GM08714 (cell line): Measurements from ENCODE around the gene TPO.
"Not testable (repeated sequence)": the region's sequence is repeated elsewhere in the genome, so short reads cannot be mapped to it uniquely, and the experiment has no call there.

Experiments used
- H3K4me3 ChIP-seq: fragments of 200-500 bp; sonication (Bioruptor generic); 2 replicates; pipeline ENCODE4 v1.5.1; 2014; ENCODE audit warnings: mild to moderate bottlenecking, low read length, inconsistent platforms
- ZNF274 ChIP-seq: IDR thresholded peaks from 2 replicates; pipeline ENCODE4 v1.6.1; 2012; ENCODE audit warnings: mild to moderate bottlenecking, low read depth, low read length

Gene TPO

DNA sequence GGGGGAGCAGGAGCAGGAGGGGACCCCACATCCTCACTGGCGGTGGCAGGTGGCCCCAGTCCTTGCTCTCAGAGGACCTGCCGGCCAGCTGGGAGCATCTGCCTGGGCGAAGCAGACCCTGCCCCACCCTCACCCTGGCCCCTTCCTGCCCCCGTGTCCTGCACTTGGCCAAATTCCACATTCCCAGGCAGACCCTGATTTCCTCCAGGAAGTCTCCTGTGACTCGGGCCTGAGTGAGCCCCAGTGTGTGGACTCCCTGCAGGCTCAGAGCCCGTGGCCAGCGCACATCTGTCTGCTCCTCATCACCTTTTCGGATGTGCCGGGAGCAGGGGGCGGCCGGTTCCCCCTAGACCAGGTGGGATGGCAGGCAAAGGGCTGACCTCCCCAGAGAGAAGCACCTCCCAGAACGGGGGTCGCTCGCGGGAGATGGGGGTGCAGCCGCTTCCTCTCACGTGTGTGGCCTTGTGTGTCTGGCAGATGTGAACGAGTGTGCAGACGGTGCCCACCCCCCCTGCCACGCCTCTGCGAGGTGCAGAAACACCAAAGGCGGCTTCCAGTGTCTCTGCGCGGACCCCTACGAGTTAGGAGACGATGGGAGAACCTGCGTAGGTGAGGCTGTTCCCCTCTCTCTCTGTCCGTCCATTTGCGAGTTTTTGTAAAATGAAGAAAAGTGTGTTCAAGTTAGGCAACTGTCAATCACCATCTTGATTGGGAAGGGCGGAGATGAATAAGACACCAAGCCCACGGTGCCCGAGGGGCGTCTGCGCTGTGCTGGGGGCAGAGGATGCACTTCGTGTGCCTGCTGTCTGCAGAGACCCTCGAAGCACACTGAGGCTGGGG lies 90.4 kb downstream of the TPO start:
- TF ChIP-seq ZNF274: no peak
- no peak overlapping the region for H3K4me3 ChIP-seq

DNA sequence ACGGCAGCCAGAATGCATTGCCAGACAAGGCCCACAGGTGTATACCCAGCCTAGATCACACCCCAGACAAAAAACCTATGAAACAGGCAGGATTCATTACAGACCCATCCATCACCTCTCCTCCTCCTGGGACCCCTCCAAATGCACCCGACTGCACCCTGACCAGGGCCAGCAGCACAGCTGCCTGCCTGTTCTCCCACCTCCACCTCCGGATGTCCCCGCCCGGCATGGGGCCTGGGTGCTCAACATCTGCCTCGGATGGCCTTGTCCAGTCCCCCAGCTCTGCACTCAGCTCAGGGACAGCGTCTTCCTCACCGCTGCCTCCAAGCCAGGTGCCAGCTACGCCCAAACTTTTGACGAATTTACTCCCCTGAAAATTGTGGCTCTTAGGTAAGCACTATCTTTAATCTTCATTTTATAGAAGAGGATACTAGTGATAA lies 91.1 kb downstream of the TPO start:
- TF ChIP-seq ZNF274: no peak
- no peak overlapping the region for H3K4me3 ChIP-seq

DNA sequence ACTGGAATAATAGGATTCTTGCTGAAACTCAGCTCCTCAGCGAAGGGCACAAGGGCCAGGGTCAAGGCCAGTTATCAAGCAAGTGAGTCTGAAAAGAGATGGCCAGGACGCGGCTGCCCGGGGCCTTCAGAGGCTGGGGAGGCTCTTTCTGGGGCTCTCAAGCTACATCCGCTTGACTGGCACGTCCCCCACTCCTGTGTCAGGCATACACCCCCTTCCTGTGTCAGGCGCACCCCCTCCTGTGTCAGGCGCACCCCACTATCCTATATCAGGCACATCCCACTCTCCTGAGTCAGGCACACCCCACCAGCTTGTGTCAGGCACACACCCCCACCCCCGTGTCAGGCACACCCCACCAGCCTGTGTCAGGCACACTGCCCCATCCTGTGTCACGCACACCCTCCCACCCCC lies 91.8 kb downstream of the TPO start:
- TF ChIP-seq ZNF274: no peak
- no peak overlapping the region for H3K4me3 ChIP-seq

DNA sequence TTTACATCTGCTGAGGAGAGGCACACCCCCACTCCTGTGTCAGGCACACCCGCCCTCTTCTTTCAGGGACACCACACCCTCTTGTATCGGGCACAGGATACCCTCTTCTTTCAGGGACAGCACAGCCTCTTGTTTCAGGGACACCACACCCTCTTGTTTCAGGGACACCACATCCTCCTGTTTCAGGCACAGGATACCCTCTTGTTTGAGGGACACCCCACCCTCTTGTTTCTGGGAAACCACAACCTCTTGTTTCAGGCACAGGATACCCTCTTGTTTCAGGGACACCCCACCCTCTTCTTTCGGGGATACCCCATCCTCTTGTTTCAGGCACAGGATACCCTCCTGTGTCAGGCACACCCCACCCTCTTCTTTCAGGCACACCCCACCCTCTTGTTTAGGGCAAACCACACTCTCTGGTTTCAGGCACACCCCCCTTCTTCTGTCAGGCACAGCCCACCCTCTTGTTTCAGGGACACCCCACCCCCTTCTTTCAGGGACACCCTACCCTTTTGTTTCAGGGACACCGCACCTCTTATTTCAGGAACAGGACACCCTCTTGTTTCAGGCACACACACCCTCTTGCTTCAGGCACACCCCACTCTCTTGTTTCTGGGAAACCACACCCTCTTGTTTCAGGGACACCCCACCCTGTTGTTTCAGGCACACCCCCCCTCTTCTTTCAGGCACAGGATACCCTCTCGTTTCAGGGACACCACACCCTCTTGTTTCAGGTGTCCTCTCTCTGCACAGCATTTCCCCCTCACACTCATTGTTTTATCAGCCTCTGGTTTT lies 96.2 kb downstream of the TPO start:
- TF ChIP-seq ZNF274: no peak
- H3K4me3 ChIP-seq: no peak overlapping the region

DNA sequence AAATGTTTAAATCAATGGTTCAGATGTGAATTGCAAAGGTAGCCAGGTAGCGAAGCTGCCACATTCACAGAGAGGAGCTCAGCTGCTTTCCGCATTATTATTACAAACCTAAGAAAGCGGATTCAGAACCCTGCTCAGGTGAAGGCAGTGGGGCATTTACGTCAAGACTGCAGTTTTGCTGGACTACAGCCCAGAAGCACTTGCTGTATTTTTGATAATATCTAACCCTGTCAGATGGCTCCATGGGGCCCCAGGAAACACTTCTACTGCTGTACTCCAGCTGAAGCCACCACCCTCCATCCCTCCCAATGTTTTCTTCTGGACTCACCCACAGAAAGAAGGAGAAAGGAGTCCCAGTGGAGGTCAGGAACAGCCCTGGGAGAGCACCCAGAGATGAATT lies 96.9 kb downstream of the TPO start:
- TF ChIP-seq ZNF274: no peak
- H3K4me3 ChIP-seq: no peak overlapping the region

DNA sequence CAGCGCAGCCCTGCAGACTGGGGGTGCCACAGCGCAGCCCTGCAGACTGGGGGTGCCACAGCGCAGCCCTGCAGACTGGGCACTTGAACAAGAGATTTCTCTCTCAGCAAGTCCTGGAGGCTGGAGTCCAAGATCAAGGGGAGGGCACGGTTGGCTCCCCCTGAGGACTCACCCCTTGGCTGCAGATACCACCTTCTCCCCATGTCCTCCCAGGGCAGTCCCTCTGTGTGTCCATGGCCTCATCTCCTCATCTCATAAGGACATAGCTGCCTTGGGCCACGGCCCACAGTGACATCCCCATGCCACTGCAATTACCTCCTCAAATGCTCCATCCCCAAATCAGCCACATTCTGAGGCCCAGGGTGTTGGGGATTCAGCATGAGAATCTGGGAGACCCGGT lies 98.2 kb downstream of the TPO start:
- no peak overlapping the region for H3K4me3 ChIP-seq
- TF ChIP-seq ZNF274: no peak

DNA sequence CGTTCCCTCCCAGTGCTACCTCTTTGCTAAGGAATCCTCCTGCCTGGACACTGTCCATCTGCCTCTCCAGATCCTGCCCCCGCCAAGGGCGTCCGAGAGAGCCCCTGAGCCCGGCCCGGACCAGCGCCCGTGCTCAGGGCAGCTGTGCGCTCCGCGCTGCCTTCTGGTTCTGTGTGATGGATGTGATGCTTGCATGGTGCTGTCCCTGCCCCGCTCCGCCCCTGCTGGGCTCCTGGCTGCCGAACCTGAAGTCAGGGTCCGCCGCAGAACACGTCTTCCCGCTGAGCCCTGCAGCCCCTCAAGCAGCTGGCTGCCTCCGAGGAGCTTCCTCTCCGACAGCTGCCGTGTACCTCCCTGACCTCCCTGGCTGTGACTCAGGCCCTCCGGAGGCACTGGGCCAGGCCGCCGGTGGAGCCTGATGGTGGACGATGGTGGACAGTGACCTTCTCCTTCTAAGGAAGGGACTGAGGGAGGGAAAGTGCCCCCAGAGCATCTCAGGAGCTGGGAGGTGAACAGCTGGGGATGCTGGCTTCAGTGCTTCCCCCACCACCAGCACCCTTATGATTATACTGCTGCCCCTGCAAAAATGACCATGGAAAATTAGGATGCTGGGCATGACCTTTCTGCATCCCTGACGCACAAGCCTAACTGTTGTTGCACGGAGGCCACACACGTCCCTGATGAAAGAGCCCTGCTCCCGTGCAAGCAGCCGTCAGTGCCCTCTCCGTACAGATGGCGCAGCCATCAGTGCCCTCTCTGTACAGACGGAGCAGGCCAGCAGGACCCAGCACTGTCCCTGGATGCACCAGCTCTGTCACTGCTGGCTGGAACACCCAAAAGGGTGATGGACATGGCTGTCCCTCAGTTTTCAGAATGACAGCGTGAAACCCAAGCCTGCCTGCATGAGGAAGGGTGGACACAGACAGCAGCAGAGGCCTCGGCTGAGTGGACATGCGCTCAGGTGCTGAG lies 99.3 kb downstream of the TPO start:
- TF ChIP-seq ZNF274: no peak
- H3K4me3 ChIP-seq: no peak overlapping the region

DNA sequence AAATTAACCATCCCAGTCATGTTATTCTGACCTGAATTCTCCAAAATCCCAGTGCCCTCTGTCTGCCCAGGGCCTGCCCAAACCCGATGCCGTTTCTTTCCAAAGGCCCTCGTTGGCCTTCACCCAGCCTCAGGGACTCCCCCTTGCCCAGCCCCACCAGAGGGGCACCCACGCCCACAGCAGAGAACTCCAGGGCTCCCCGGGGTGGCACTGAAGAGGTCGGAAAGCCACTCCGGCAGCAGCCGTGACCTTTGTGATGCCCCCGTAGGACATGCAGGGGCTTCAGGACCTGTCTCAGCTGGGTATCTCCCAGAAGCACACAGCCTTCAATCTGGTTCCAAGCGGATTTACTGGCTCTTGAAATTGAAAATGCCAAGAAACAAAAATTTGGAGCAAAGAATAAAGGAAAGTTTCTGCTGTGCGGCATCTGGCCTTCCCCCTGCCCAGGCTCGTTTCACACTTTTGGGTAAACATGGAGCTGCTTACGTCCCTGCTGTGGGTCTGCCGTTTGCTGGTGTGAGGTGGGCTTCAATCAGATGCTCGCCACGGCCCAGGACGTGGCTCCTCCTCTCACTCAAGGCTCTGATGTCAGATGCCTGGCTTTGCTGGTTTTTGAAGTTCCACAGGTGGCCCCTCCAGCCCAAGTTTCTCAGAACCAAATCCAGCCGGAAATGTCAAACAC lies 101.3 kb downstream of the TPO start:
- TF ChIP-seq ZNF274: no peak
- no peak overlapping the region for H3K4me3 ChIP-seq

DNA sequence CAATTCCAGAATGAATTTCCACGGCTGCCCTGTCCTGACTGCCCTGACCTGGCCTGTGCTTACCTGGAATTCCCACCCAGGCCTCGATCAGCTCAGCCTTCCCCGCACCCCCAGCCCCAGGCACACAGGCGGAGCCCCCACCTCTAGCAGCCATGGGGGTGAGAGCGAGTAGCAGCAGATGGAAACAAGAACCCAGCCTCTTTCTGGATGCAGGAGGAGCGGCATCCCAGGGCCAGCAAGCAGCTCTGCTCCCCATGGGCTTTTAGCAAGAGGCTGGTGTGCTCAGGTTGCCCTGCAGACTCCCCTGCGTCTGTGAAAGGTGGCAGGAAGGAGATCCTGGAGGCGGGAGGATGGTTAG lies 101.8 kb downstream of the TPO start:
- no peak overlapping the region for H3K4me3 ChIP-seq

DNA sequence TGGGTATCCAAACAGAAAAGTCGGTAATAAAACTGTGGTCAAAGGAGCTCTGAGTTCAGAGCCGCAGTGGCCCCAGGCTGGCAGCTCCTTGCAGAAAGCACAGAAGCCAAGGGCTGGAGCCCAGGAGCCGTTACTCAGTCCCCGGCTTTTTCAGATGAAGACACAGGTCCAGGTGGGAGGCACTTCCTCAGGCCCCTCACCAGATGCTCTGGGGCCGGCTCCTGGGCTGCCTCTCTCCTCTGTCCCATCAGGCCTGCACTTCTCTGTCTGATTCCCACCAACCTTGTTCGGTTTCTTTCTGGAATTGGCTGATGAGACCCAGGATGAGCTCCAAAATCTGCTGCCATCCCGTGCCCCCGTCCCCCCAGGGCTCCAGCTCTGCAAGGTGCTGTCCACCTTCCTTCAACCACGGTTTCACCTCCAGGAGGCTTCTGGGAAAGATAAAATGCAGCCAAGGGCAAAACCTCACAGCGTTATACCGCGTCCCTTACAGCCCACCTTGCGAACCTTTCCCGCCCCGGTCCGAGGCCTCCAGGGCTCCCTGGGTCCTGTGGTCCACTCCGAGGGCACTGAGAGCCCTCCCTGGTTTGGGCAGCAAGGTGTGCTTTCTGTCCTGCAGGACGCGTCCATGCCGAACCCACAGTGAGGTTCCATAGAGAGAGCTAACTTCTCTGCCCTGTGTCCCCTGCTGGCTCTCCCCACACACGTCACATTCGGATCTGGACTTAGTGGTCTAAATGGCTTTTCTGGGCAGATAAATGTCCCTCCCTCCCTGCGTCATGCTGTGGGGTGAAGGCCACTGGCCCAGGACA lies 102.9 kb downstream of the TPO start:
- TF ChIP-seq ZNF274: no peak
- H3K4me3 ChIP-seq: no peak overlapping the region

More for the DNA sequence above, 101.8 kb downstream of the TPO start:
- no peak for TF ChIP-seq ZNF274

DNA sequence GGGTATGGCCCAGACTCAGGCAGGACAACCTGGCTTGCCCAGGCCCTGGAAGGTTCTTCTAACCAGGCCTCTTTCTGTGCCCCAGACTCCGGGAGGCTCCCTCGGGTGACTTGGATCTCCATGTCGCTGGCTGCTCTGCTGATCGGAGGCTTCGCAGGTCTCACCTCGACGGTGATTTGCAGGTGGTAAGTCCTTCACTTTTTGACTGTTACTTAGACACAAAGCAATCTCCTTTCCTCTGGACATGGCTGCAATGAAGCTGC lies 103.5 kb downstream of the TPO start:
- no peak for TF ChIP-seq ZNF274
- no peak overlapping the region for H3K4me3 ChIP-seq

DNA sequence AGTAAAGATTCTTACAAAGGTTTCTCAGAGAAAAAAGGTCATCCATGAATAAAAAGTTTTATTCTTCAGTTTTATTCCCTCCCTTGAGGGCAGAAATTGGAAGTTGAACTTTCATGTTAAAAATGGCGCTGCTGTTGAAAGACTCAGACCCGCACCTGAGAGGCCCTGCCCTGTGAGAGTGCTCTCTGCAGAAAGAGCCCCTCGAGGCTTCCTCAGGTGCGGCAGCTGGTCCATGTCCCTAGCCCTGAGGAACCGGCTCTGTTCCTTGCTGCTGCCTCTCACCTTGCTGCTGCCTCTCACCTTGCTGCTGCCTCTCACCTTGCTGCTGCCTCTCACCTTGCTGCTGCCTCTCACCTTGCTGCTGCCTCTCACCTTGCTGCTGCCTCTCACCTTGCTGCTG lies 104.0 kb downstream of the TPO start:
- H3K4me3 ChIP-seq: not testable (repeated sequence)

DNA sequence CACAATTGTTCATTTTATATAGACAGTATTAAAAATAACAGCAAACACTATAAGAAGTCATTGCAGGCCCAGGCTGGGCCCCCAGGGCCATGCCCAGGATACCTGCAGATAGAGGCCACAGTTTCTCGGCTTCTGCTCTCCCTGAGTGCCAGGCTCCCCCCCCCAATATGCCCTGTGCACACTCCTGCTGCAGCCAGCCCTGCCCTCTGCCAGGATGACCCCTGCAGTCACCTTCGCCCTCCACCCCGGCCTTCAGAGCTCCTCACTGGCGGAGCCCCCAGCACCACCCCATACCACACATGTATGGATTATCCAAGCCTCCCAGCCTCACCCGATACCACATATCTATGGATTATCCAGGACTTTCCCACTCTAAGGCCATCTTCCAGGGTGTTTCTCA lies 104.5 kb downstream of the TPO start:
- no peak for TF ChIP-seq ZNF274

More for the DNA sequence above, 104.5 kb downstream of the TPO start:
- H3K4me3 ChIP-seq: no peak overlapping the region
